ENCODE results near the gene ZNF687.

The ZNF687 gene

GRCh38 chr1:151281225-151281968, 702 bp upstream of the ZNF687 start:
- peak; percentile 93 for FAIRE-seq

GRCh38 chr1:151282883-151283725, 1.0 kb downstream of the ZNF687 start:
- FAIRE-seq = no peak

GRCh38 chr1:151284013-151284577, 2.0 kb downstream of the ZNF687 start:
- no peak for FAIRE-seq

- no peak for FAIRE-seq
Observed at GRCh38 chr1:151286619-151287340, 4.7 kb downstream of the ZNF687 start.

GRCh38 chr1:151287341-151287699, 5.2 kb downstream of the ZNF687 start:
- FAIRE-seq = no peak

GRCh38 chr1:151287767-151288500, 5.8 kb downstream of the ZNF687 start:
- FAIRE-seq = no peak

GRCh38 chr1:151288502-151288901, 6.4 kb downstream of the ZNF687 start:
- FAIRE-seq = no peak

GRCh38 chr1:151289080-151289935, 7.2 kb downstream of the ZNF687 start:
- no peak for FAIRE-seq

- no peak for FAIRE-seq
Observed at GRCh38 chr1:151289991-151290708, 8.1 kb downstream of the ZNF687 start.

- FAIRE-seq = no peak
Observed at GRCh38 chr1:151290709-151291303, 8.7 kb downstream of the ZNF687 start.

GRCh38 chr1:151292207-151293030, 10.3 kb downstream of the ZNF687 start:
- FAIRE-seq = no peak

- FAIRE-seq = no peak
Observed at GRCh38 chr1:151293093-151293492, 11.0 kb downstream of the ZNF687 start.

- FAIRE-seq = no peak
Observed at GRCh38 chr1:151294742-151295462, 12.8 kb downstream of the ZNF687 start.

- no peak for FAIRE-seq
Observed at GRCh38 chr1:151309811-151310323, 27.8 kb downstream of the ZNF687 start.

GRCh38 chr1:151311011-151311410, 28.9 kb downstream of the ZNF687 start:
- no peak for FAIRE-seq

- no peak for FAIRE-seq
Observed at GRCh38 chr1:151311589-151312331, 29.7 kb downstream of the ZNF687 start.

- no peak for FAIRE-seq
Observed at GRCh38 chr1:151312411-151312810, 30.3 kb downstream of the ZNF687 start.

GRCh38 chr1:151312826-151313225, 30.7 kb downstream of the ZNF687 start:
- no peak for FAIRE-seq

All from endometrium (tissue), 2 donors.